Measurements from ENCODE around the gene HIGD1B. TPM values are rescaled to one million over a fixed set of nuclear protein-coding genes. Genes with fewer than 3 reads are reported as not detected.

The HIGD1B gene
- total and polyA plus RNA-seq, 4 donors: 0.28 to 0.43 TPM; not detected in 2

DNA sequence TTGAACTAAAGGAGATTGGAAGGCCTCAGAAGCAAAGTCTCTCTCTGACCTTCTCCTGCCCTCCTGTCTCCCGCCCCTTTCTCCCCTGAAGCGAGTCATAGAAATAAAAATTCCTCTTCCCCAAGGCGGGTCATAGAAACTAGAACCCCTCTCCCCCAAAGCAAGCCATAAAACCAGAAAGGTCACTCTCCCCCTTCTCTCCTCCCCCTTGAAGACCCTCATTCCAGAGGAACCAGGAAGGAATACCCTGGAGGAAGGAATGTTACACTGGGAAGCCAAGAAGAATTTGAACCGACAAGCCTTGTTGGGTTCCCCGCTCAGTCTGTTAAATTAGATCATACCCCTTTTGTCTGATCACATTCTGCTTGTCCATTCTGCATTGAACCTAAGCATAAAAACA, 14.9 kb upstream of the HIGD1B start:
- WGBS: 91% methylated on average over 5 of the region's 5 CpGs
- peaks cover 0 to 10% (median 1%) of the 10 kb centered on the region in 4 donors for H3K27me3 ChIP-seq (ENCODE audit: control insufficient read depth in 4 of 4, insufficient read depth in 4 of 4, low read length in 3 of 4)
- H3K9ac ChIP-seq (ENCODE audit: low read depth in 1 of 2, low read length in 2 of 2): no peak overlapping the region
- DNase-seq (ENCODE audit: low spot score): no peak
- peaks cover 10 to 12% (median 11%) of the 10 kb centered on the region in 4 donors for H3K4me1 ChIP-seq (ENCODE audit: control insufficient read depth in 4 of 4, insufficient read depth in 4 of 4, low read length in 3 of 4)
- no peaks in the 10 kb centered on the region for H3K9me3 ChIP-seq (ENCODE audit: control insufficient read depth in 4 of 4, low read length in 3 of 4)
- no peak overlapping the region for H3K27ac ChIP-seq (ENCODE audit: low read depth in 1 of 2, low read length in 2 of 2)
- no peaks in the 10 kb centered on the region for H3K36me3 ChIP-seq (ENCODE audit: control insufficient read depth in 4 of 4, insufficient read depth in 3 of 4, low read depth in 1 of 4, low read length in 3 of 4)
- TF ChIP-seq, protein P1, sequence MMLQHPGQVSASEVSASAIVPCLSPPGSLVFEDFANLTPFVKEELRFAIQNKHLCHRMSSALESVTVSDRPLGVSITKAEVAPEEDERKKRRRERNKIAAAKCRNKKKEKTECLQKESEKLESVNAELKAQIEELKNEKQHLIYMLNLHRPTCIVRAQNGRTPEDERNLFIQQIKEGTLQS (IDR thresholded peaks at IDR 0.05): no peak
- TF ChIP-seq YY1 (IDR thresholded peaks at IDR 0.05) (no peak), RAD21 (IDR thresholded peaks at IDR 0.05) (no peak), TAF1 (conservative IDR thresholded peaks at IDR 0.05) (no peak), FOXA2 (IDR thresholded peaks at IDR 0.05) (no peak), JUND (IDR thresholded peaks at IDR 0.05) (no peak), GABPA (IDR thresholded peaks at IDR 0.05 in 1 of 2, conservative IDR thresholded peaks at IDR 0.05 in 1 of 2) (no peak), HNF4A (conservative IDR thresholded peaks at IDR 0.05) (no peak), REST (IDR thresholded peaks at IDR 0.05) (no peak), RXRA (IDR thresholded peaks at IDR 0.05) (no peak), FOXA1 (IDR thresholded peaks at IDR 0.05) (no peak), EGR1 (IDR thresholded peaks at IDR 0.05; ENCODE audit: low read depth in 2 of 2) (no peak), HNF4G (IDR thresholded peaks at IDR 0.05) (no peak), SP1 (IDR thresholded peaks at IDR 0.05) (no peak), CTCF (IDR thresholded peaks at IDR 0.05; ENCODE audit: low read depth, low read length, missing input control) (no peak), NR2F2 (IDR thresholded peaks at IDR 0.05) (no peak), ZBTB33 (IDR thresholded peaks at IDR 0.05) (no peak)
- TF ChIP-seq, protein P2, sequence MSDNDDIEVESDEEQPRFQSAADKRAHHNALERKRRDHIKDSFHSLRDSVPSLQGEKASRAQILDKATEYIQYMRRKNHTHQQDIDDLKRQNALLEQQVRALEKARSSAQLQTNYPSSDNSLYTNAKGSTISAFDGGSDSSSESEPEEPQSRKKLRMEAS (IDR thresholded peaks at IDR 0.05): no peak
- no peak overlapping the region for H3K4me3 ChIP-seq (ENCODE audit: low read depth in 1 of 3, low read length in 3 of 3)
